Lung microvascular endothelial cell (primary cell): ENCODE measurements around the gene FAM241B. TPM values are rescaled to one million over a fixed set of nuclear protein-coding genes. Genes with fewer than 3 reads are reported as not detected.
A peak's percentile ranks its signal among the peaks of the same experiment; 100 is the strongest.

ENCODE experiments used
- DNase-seq, 2 donors: peaks; one replicate each; pipeline versions ENCODE4 v3.0.0 to v3.0.0-alpha.2; 2010; ENCODE audit warnings: low read depth in 2 of 2
- total RNA-seq: library from RNA; depleted of rRNA; stranded (reverse); fragments of >200 nt; gene quantifications from 2 replicates; pipeline ENCODE4 v1.2.1, GENCODE V29; 2014

Gene FAM241B
- total RNA-seq, 1 donor from 2014 or later, result 0.20 TPM

DNA sequence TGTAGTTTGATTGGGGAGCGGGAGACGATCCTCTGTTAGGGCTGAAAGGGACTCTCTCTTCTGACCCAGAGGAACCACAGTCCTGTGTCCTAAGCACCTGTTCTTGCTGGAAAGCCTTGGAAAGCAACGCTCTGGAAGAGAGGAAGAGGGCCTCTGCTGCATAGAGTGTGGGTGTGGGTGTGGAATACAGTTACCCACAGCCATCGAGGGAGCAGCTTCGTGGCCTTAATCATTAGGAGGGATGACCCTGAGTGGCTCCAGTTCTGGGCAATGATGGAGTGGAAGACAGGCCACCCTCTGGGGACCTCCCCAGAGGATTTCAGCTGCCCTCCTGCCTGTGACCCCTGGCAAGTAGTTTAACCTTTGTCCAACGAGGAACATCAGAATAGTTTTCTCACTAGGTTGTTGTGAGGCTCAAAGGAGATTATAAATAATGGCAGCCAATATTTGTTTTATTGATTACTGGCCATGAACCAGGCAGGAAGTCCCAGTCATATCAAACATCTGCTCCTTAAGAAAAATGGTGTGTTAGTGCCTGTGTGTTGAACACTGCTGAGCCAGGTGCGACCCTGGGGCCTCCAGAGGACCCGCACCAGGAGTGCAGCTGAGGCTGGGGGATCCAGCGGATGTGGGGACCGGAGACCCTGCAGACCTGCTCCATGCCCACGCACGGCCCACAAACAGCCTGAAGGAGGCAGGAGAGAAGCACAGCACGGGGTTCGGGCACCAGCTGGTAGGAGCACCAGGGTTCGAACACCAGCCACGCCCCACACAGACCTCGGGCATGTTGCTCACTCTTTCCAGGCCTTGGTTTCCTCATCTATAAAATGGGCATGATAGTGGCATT, 35.6 kb downstream of the FAM241B start:
- no peak for DNase-seq

DNA sequence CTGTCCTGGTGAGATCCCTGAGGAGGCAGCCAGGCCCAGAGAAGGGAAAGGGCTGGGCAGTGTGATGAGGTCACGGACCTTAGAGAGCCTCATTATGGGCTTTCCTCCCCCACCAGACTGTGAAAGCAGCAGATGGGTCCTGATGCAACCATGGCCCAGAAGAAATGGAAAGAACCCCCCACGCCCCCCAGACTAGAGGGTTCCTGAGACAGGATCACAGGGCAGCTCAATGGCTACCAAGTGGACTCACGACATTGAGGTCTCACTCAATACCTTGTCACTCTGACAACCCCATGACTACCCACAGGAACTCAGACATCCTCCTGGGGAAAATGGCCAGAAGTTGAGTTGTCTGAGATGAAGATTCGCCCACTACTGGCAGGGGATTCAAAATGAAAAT, 36.7 kb downstream of the FAM241B start:
- DNase-seq, result no peak

- peak in 1 of 2 donors; percentile 41 for DNase-seq
Observed at GRCh38 chr10:69668721-69669120, 38.7 kb downstream of the FAM241B start.

- no peak for DNase-seq
Observed at GRCh38 chr10:69669409-69669808, 39.4 kb downstream of the FAM241B start.

GRCh38 chr10:69673521-69673920, 43.5 kb downstream of the FAM241B start:
- no peak for DNase-seq

DNA sequence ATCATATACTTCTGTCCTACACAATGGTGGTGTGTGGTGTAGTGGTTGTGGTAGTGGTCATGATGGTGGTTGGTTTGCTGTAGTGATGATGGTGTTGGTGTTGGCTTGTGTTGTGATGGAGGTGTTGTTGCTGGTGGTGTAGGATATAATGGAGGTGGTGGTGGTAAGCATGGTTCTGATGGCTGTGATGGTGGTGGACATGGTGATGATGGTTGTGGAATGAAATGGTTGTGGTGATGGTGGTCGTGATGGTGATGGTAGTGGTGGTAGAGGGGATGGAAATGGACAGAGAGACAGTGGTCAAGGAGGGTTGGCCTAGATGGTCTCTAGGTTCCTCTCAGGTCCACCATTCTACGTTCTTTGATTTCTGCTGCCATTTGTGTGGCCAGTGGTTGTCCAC, 44.7 kb downstream of the FAM241B start:
- no peak for DNase-seq

DNA sequence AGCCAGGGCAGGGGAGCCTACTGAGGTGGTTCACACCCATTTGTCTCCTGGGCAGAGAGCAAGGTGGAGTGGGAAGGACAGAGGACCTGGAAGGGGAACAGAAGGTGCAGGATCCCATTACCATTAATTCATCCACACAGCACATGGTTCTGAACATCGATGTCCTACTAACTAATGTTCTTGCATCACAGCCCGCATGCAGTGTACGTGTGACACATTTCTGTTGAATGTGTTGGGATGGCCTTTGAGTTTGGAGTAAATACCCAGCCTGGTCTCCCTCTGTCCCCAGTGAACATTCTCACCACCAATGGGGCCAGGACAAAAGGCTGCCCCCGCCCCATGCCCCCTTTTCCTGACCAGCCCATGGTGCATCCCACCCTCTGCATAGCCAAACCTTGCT, 46.3 kb downstream of the FAM241B start:
- no peak for DNase-seq

DNA sequence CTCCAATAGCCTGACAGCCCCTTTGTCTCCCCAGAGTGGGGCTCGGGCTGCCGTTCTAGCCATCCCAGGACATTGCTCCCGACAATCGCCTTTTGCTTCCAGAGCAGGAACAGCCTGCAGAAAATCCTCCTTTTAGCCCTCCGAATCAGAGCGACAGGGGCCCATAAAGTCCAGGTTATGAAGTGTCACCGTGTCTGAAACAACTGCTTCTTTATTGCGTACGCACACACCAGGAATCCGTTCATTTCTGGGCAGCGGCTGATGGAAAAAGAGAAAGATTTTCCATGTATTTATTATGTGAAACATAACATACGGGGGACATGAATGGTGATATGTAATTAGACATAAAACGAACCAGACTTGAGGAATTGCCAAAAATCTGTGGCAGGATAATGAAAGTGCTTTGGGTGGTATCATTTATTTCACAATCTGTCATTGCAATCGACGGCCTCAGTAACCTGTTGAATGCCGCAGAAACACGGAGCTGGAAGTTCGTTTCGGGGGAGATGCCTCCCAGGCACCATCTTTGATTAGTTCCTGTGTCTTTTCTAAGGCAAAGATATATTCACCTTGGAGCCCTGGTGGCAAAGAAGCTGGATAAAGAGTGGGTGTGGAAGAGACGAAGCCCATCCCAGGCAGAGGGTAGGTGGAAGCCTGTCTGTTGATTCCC, 48.1 kb downstream of the FAM241B start:
- DNase-seq, result no peak

- DNase-seq, result no peak
Observed at GRCh38 chr10:69679736-69680135, 49.7 kb downstream of the FAM241B start.

DNA sequence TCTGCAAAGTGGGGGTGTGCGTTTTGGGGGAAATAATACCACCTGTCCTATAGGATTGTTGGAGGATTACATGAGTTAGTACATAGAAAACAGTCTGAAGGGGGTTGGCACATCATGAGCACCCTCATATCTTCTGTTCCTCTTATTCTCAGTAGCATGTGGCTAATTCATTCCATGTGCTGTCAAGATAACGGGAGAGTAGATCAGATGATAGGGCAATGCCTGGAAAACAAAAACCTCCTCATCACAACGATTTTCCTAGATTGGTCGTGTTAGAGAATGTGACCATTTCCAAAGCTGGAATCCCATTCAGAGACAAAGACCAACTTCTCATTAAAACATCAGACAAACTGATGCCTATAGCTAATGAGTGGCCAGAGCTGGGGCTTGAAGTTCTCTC, 50.6 kb downstream of the FAM241B start:
- DNase-seq, result no peak

DNA sequence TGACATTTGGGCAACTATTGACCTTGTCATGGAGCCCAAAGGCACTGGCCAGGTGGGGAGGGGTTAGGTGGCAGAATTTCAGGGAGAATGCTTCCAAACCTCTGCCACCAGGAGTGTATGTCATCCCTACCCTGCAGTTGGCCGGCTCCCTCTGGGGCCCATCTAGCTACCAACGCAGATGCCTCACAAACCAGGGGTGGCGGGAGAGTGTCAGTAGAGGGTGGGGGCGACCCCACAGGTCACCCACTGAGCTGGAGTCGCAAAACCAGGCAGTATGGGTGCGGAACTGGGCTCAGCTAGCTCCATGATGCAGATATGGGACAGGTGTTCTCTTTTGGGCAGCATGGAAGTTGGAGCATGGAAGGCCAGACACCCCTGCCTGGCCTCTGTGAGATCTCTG, 51.4 kb downstream of the FAM241B start:
- DNase-seq, result no peak

- no peak for DNase-seq
Observed at GRCh38 chr10:69682955-69683474, 53.0 kb downstream of the FAM241B start.

Other genes starting within 250 kb of the FAM241B start
- gene TACR2, start 213.3 kb upstream of the FAM241B start, total RNA-seq, result 0.60 TPM in 1 of 2 replicates, not detected in the other
- gene TSPAN15, start 178.8 kb upstream of the FAM241B start, total RNA-seq, result 49.2 and 118 TPM in 2 replicates
- gene NEUROG3, start 56.8 kb upstream of the FAM241B start, total RNA-seq, result not detected in 2 replicates
- 1.2 and 7.4 TPM in 2 replicates for gene COL13A1, start 171.7 kb downstream of the FAM241B start, total RNA-seq